Fibroblast of skin of right biceps (primary cell): ENCODE results near the gene FBXO15.

Experiments
- DNase-seq: peaks from one replicate; pipeline ENCODE4 v3.0.0-alpha.2; 2013

FBXO15 gene, protein sequence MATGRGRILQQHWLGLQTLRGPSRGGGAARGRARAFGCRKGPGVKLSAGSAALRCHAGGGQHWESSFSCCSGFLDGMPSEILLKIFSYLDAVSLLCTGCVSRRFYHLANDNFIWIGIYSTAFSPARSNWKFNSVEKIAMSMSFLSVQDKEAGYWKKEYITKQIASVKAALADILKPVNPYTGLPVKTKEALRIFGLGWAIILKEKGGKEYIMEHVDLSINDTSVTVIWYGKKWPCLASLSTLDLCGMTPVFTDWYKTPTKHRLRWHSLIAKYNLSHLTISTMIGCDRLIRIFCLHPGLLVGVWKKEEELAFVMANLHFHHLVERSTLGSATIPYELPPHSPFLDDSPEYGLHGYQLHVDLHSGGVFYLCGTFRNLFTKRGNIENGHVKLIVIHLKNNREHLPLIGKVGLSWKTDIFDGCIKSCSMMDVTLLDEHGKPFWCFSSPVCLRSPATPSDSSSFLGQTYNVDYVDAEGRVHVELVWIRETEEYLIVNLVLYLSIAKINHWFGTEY

DNA sequence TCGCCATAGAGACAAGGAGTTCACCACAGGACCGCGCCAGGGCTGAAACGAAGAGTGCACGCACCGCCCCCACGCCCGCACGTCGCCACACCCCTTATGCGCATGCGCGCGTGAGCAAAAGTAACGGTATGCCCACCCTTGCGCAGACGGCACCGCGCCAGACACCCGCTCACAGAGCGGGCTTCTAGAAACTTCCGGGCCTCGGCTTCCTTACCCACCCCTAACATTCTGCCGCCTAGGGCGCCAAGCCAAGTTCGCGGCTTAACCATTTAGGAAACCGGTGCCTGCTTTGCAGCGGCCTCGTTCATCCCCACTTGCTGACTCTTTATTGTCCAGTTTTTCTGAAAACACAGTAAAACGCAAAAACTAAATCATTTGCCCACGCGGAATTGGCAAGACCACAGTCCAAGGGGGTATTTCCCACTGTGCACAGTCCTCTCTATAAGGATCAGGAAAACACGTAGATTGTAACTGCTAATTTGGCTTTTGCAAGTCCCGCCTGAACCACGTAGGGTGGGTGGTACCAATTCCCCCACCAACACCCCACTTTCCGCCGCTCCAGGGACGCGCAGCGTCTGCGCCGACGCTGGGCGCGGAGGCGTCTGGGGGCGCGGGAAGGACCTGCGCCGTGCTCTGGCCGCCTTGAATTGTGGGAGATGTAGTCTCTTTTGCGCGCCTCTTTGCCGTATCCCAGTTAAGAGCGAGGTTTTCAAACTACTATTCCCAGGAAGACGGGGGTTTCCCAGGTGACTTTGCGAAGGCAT lies at the start of gene FBXO15, which contains the start of gene TIMM21:
Gene FBXO15, minus strand, starts transcription at position 56 of the 764 bp plus-strand sequence. Its CDS starts 49 bp downstream, at position 7.
Gene TIMM21, plus strand, starts transcription at position 745 of the 764 bp plus-strand sequence. CDS start 286 bp downstream, outside the sequence.
- DNase-seq, result peak; percentile 97

DNA sequence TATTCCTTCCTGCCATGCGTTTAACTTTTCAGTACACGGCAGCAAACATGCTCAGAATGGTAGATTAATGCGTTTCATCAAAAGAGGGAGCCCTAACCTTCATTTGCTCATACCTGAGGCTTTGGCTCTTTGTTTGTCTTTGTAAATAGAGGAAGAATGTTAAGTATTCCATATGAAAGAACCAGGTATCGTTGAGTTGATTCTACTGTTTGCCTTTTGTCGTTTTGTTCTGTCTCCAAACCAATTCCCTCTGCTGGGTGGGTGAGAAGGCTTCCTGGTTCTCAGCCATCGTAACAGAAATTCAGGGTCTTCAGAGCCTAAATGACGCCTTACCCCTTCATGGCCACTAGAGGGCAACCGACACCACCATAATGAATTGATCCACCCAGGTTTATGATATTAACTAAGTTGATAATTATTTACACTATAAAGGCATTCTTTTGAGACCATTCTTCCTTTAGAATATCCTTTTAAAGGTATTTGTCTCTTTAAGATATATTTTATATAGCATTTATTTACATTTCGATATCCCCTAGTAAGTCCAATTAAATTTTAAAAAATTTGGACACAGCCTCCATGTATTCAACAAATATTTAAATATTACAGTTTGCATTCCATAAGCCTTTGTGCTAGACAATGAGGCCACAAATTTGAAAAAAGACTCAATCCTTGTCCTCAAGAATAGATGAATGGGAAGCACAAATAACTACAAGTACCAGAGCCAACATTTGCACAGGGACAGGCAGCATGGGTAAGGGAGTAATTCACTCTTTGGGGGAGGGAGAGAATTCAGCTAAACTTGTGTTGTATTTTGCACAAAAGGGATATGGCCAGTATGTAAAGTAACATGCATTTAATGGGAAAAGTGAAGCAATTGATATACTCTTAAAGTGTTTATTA lies 48.8 kb upstream of the FBXO15 start:
- peak; percentile 51 for DNase-seq

DNA sequence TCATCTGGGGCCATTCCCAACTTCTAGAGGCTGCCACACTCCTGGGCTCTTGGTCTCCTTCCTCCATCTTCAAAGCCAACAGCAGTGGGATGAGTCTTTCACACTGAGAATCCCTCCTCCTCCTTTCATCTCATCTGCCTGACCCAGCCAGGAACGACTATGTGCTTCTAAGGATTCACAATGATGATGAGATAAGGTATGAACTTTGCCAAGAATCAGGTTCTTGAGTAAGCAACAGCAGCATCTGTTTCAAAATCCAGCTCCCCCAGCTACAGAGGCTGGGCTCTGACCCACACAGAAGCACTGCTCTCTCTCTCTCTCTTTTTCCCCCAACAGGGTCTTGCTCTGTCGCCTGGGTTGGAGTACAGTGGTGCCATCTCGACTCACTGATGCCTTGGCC lies 47.1 kb upstream of the FBXO15 start:
- no peak for DNase-seq

DNA sequence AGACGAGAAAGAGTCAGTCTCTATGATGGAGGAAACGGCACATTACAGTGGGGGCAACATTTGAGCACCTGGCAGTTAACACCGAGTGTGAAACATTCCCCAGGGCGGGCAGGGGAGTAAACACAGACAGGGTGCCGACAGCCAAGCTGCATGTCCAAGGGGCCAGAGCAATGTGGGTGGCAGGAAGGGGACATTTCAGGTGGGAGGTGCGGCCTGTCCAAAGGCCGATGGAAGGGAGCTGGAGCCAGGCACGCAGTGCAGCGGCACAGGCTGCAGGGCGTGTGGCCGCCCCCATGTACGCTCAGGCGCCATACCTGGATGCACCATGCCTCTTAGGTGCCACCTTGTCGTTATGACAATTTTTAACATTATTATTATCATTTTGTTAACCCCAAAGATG lies 43.9 kb upstream of the FBXO15 start:
- DNase-seq, result no peak

DNA sequence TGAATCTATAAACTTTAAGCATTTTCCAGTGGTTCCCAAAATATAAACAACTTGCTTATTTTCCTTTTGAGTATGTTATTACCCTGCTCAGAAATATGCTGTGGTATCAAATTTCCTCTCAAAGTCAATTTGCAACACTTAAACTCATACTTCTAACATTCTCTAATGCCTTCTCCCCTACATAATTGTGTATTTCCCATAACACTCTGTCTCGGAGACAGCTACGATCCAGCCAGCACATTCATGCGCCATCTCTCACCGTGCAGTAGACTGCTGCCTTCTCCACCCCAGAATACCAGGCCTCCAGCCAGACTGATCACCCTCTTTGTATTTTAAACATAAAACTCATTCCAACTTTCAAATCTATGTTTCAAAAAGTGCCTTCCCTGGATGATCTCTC lies 42.5 kb upstream of the FBXO15 start:
- peak; percentile 62 for DNase-seq

DNA sequence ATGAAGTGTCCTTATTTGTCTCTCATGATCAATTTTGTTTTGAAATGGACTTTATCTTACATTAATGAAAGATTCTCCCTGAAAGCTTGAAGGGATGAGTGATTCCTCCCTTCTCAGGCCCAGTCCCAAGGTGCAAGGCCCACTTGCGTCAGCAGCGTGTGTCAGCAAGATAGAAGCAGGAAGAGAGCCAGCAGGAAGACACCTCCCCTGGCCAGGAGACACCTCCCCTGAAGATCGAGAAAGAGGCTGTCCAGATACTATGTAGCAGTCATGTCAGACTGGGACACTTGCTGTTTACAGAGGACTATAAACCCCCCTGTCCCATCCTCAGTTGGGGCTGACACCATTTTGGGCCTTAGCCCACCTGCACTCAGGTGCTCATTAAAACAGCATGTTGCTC lies 39.0 kb upstream of the FBXO15 start:
- DNase-seq, result no peak

DNA sequence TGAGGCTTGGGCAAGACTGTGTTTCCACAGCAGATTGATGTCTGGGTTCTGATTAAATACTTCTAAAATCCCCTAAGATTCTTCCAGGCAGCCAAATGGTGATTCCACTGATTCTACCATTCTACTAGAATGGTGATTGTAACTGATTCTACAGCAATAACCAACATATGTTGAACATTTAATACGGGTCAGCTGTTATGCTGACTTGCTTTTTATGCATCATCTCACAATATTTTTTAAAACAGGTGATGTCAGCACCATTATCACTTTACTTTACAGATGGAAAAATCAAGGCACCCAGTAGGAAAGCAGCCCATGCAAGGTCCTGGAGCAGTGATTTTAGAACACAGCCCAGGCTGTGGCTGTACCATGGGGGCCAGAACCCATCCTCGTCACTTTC lies 38.2 kb upstream of the FBXO15 start:
- DNase-seq, result no peak

DNA sequence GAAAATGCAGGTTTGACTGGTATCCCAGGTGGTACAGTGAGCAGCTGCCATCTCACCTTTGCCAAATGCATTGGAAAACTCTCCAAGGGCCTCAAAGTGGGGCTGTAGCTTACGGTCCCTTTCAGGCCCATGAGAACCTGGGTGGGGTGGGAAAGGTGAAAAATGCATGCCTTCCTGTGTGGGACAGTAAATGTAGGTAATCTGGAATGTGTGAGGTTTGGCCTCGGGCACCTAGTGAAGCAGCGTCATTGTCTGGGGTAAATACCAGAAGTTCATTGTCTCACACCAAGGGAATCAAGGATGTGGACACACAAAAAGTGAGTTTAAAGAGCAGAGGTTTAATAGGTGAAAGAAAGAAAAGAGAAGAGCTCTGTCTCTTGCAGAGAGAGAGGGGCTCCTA lies 37.2 kb upstream of the FBXO15 start:
- DNase-seq, result no peak

DNA sequence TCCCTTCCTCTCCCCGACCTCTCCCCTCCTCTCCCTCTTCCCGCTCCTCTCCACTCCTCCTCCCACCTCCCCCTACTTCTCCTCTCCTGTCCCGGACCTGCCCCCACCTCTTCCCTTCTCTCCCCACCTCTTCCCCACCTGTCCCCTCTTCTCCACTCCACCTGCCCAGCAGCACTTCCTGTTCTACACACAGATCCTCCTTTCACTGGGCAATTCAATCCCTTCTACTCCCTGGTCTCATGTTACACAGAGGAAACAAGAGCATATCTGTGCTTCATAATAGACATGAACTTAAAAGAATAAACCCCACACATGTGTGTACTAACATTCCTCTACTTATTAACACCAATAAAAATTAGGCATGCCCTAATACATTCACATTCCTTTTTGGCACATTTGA lies 35.5 kb upstream of the FBXO15 start:
- no peak for DNase-seq

DNA sequence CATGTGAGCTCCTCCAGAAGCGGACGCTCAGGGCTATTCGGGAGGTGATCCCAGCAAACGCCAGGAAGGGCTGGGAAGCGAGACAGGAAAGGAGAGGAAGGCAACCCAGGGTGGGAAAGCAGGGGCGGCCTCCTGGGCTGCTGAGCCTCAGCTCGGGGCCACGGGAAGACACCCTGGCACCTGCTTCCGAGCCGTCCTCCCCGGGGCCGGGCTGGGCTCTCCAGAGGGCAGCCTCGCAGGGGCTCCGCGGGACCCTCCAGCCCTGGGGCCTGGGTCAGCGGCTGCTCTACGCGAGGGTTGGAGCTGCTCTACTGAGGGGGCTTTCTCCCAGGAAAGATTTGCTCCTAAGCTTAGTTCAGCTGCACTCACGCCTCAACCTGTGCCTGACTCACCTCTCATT lies 34.7 kb upstream of the FBXO15 start:
- DNase-seq, result no peak

DNA sequence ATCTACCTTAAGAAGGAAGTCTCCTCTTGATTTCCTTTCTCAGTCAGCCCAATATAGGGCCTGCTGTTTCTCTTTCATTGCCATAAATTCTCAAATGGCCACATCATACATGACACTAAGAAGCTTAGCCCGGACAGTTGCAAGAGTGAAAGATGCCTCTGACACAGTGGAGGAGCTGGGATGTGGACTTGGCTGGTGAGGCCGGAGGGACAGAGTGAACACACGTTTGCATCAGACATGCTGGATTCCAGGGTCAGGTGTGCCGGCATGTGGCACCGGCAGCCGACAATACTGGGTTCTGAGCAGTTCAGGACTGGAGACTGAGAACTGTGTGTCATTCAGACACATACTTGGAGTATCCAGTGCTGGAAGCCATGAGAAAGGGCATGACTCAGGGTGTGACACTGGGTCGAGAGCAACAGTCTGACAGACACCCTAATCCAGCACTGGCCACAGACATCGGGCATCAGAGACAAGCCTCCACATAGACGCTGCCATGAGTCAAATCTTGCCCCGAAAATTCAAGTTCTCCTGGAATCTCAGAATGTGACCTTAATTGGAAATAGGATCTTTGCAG lies 32.1 kb upstream of the FBXO15 start:
- no peak for DNase-seq

DNA sequence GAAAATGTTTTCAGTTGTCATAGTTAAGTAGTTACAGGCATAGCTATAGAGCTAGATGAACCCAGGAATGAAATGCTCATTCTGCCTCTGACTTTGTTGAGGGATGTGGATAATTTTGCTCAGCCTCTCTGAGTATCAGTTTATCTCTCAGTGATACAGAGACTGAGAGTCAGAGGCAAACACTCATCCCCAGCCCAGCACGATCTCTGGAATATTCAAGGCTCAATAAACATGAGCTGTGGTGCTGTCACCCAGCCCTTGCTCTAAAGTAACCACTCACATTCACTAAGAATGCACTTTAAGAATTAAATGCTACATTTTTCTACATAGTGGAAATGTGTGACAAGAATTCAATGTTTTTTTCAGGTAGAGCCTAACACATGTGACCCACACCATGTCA lies 31.2 kb upstream of the FBXO15 start:
- no peak for DNase-seq

DNA sequence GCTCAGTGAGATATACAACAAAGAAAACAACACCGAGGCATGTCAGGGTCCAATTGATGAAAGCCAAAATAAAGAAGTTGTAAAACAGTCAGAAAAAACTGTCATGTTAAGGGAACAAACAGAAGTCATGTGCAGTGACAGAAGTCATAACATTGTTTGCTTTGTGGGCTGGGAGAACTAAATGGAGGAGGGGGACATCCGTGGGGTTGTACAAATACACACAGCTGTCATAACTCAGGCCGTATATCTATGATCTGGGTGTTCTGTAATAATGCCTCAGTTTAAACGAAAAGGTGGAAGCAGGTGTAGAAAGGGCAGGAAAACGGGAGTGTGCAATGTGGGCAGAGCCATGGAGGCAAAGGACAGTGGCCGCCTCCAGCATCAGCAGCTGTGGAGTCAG lies 28.0 kb upstream of the FBXO15 start:
- no peak for DNase-seq

DNA sequence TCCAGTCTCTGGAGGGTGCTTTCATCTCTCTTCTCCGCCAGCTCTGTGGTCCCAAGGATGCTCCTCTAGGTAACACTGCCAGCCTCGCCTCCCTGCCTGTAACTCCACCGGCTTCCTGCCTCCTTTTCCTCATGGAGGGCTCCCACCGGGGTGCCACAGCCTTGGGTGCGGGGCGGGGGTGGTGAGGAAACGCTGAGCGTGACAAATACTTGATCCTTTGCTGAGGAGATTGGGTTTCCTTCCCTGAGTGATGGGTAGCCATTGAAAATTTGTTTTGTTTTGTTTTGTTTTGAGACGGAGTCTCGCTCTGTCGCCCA lies 25.8 kb upstream of the FBXO15 start:
- no peak for DNase-seq

DNA sequence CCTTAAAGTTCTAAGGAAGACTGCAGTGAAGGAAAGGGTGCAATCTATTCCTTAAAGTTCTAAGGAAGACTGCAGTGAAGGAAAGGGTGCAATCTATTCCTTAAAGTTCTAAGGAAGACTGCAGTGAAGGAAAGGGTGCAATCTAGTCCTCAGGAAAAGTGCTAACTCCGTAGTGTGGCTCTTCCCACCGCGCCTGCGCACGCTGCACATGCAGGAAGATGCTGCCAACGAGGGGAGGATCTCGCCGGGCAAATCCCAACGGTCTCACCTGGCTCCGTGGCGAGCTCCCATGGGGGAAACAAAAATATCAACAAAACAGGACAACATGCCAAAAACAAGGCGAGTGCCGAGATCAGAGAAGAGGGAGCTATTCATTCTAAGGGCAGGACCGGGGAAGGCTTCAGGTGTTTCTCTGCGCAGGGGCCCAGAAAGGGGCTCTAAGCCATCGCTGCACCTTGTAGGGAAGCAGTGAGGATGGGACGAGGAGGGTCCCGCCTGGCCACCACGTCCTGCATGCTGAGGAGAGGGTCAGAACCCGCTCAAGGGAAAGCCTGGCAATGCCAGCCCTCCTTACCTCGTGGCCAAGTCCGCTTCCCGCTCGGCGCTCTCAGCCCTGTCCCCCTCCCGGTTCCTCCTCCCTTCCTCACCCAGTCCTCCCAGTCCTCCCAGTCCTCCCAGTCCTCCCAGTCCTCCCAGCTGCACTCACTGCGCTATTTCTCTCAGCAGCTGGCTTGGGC lies 25.2 kb upstream of the FBXO15 start:
- no peak for DNase-seq

DNA sequence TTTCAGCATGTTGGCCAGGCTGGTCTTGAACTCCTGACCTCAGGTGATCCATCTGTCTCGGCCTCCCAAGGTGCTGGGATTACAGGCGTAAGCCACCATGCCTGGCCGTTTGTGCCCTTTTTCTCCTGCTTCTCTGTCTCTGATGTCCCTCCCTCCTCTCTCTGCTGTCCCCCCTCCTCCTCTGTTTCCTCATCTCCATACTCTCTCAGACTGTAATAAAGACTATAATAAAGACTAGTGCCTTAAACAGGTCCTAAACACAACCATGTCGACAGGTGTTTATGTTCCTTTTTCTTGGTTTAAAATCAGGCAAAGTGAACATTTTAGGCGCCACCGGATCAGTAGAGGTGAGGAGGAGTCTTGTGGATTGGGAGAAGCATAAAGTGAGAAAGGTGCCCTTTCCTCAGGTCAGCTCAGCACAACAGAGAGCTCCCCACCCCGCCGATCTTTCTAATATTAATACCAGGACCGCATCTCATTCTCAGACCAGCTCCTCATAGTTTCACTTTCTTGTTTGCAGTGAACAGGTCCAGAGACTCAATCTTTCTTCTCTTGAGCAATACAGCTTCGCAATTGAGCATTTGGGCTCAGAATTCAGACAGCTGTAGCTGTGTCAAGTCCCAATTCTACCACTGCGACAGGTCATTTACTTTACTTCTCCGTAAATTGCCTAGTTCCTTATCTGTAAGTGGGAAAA lies 24.4 kb upstream of the FBXO15 start:
- no peak for DNase-seq

DNA sequence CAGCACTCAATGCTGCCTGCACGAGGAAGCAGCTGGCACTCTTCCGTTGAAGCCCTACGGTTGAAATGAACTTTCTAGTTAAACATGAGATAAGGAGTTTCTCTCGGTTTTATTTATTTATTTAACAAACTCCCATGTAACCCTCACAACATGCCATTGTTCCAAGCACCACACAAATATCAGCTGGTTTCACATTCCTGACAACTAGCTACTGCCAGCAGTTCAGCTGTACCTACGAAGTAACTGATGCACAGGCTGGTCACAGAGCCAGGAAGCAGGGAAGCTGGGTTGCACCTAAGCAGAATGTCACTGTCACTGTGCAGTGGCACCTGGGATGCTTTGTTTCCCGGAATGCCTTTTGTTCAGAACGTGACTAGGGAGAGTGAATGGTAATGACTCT lies 18.8 kb upstream of the FBXO15 start:
- no peak for DNase-seq

DNA sequence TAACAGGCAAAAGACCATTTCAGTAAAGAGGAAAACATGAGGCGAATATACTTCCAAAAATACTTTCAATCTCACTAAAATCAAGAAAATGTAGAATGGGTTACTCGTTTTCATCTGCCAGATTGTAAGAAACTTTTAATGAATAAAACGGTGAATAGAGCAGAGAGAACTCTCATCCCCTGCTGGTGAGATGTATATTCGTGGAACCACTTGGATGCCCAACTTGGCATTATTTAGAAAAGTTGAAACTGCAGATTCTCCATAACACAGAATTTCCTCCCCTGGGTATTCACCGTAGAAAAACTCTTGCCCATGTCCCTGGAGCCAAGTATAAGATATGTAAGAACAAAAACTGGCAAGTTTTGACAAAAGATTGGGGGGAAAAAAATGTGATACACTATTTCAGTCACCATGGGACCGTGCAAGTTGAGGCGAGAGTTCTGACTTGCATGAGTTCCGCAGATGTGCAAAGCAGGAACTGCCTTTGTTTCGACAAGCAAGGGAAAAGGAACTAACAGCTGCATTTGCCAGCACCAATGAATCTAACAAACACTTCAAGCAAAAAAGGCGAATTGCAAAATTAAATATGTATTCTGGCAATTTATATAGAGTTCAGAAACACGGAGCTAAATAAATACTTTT lies 15.5 kb upstream of the FBXO15 start:
- no peak for DNase-seq

DNA sequence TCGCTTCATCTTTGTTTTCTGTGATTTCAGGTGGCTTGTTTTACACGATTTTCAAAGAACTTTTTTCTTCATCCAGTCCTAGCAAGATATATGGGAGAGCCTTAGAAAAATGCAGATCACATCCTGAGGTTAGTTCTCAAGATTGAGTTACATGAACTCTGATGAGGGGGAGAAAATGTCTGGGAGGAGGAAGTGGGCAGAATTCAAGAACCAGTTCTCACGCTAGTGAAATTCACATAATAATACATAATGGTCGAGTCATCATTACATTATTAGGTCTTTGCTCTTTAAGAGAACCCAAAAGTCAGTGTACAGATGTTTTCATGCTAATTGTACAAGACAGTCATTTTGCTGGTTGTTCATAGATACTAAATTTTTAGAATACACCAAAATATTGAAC lies 7.6 kb upstream of the FBXO15 start:
- peak; percentile 53 for DNase-seq

DNA sequence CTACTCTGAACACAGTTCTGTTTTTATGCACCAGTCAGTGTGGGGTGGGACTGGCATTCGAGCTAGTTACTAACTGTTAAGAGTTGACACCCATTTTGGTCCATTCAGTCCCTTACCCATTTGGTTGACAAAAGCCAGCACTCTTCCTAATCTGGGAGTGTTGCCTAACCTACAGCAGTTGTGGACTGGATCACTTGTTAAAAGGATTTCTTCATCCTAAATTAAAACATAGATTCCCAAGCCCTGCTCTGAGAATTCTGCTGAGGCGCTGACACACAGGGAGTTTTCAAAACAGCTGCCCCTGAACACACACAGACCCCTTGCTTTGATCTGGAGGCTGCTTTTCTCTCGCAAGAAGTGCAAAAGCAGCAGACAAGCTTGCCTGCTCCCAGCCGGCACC lies 7.1 kb upstream of the FBXO15 start:
- no peak for DNase-seq

DNA sequence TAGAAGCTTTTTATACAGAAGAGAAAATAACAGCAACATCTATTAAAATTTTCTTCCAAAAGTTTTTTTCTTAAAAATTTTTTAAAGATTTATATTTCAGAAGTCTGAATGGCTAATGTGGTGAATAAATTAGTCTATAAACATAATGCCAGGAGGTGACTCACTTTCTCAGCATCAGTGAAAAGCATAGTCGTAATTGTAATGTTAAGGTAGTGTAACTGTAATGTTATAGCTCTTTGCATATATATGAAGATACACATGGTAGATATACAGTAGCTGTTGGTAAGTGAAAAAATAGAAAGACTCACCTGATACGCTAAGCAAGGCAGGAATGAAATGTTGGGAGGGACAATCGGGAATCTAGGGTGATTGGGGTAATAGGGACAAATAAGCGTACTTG lies 6.2 kb upstream of the FBXO15 start:
- no peak for DNase-seq
